WI38 (cell line): ENCODE measurements around the gene TRMT11.
"Not testable (repeated sequence)": the region's sequence is repeated elsewhere in the genome, so short reads cannot be mapped to it uniquely, and the experiment has no call there.

Experiments
- H3K4me3 ChIP-seq: 2 replicates; pipeline ENCODE4 v1.5.1; 2011; ENCODE audit warnings: low read depth, mild to moderate bottlenecking, control low read depth, low read length
- CTCF ChIP-seq: IDR thresholded peaks from 2 replicates; pipeline ENCODE4 v1.5.1; 2012; ENCODE audit warnings: low read depth, mild to moderate bottlenecking, control low read depth, low read length

The TRMT11 gene

GRCh38 chr6:126016591-126016990 lies 30.3 kb downstream of the TRMT11 start:
- no peak for TF ChIP-seq CTCF
- H3K4me3 ChIP-seq: no peak overlapping the region

DNA sequence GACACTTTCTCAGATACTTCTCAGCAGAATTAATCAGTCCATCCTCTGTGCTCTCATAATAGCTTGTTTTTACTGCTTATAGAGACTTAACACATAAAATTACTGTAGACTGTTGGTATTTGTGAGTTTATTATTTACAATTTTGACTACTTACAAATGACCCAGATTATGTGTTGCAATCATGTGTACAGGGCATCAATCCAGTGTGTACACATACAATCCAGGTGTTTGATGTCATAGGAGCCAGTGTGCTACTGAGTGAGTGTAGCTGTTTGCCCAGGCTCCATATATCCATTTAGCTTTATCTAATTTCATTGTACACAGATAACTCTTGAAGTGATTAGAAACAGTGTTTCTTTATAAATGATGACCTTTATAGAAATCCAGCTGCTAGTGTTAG lies 31.3 kb downstream of the TRMT11 start:
- no peak for TF ChIP-seq CTCF
- H3K4me3 ChIP-seq: no peak overlapping the region

GRCh38 chr6:126020305-126021050 lies 34.1 kb downstream of the TRMT11 start:
- TF ChIP-seq CTCF: no peak
- no peak overlapping the region for H3K4me3 ChIP-seq

DNA sequence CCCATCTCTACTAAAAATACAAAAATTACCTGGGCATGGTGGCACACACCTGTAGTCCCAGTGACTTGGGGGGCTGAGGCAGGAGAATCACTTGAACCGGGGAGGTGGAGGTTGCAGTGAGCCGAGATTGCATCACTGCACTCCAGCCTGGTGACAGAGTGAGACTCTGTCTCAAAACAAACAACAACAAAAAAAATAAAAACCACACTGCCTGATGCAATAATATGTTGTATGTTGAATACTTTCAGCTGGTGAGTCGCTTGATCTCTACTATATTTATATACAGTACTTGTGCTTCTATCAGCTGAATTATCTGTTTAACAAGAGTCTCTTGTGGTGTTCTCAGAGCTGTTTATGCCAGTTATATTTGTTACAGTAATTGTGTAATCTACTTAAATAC lies 37.1 kb downstream of the TRMT11 start:
- H3K4me3 ChIP-seq: not testable (repeated sequence)

- no peak for TF ChIP-seq CTCF
- H3K4me3 ChIP-seq: no peak overlapping the region
Measured at GRCh38 chr6:126026001-126026400, 39.7 kb downstream of the TRMT11 start.

- no peak overlapping the region for H3K4me3 ChIP-seq
- no peak for TF ChIP-seq CTCF
Measured at GRCh38 chr6:126027601-126028000, 41.3 kb downstream of the TRMT11 start.

DNA sequence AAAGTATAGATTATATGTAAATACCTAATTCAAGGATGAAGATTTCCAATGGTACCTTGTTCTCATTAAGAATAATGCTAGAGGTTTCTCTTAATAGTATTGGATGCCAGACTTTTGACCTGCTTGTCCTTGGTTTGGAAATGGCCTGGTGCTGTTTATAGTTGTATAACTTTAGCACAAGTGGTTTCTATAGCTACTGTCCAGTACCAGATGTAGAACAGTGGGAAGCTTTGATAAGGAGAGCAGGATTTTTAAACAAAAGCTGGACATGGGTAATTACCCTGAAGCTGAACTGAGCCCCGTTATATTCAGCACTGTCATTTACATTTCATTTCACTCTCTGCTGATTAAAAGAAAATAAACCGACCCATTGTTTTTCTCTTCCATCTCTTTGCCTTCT lies 43.7 kb downstream of the TRMT11 start:
- H3K4me3 ChIP-seq: no peak overlapping the region
- no peak for TF ChIP-seq CTCF

GRCh38 chr6:126033696-126034095 lies 47.4 kb downstream of the TRMT11 start:
- peak; percentile 55 for TF ChIP-seq CTCF
- no peak overlapping the region for H3K4me3 ChIP-seq
